Right ventricle myocardium superior (tissue), 1 donor: ENCODE data around the gene DNAJC8. TPM values are rescaled to one million over a fixed set of nuclear protein-coding genes. Genes with fewer than 3 reads are reported as not detected.

Experiments used
- ATAC-seq: fragments of 200-7000 bp; cut with Tn5 transposase; one replicate; pipeline ENCODE4 v1.9.1; 2020; ENCODE audit warnings: mild to moderate bottlenecking; ENCODE audit not compliant: poor library complexity
- DNase-seq: peaks from one replicate; pipeline ENCODE4 v3.0.0-alpha.2; 2020
- intact Hi-C: fragments of 100-400 bp; cut with DNase I; formaldehyde crosslinking; loops from one replicate; pipeline ENCODE4 v1.11.2; 2022
- total RNA-seq: library from RNA; stranded (reverse); fragmentation: NEBNext Ultra II Directional; extraction: Animal tissue kit (Norgen Biotek cat#: 25700); gene quantifications from one replicate; pipeline ENCODE4 v1.2.1, GENCODE V29; 2021
- donor health status: DM: no; HTN: yes; CAD: no; lungs with severe emphysema.

The DNAJC8 gene
- total RNA-seq, 1 donor from 2014 or later: 54.9 TPM

- intact Hi-C loops: no loop called here
These were observed 2.8 kb downstream of the DNAJC8 start for GRCh38 chr1:28229996-28230395.

GRCh38 chr1:28229089-28229488, 3.7 kb downstream of the DNAJC8 start:
- ATAC-seq: no peak
- DNase-seq: no peak
- intact Hi-C loops: no loop called here

More at GRCh38 chr1:28229996-28230395, 2.8 kb downstream of the DNAJC8 start:
- no peak for DNase-seq
- ATAC-seq: no peak

DNA sequence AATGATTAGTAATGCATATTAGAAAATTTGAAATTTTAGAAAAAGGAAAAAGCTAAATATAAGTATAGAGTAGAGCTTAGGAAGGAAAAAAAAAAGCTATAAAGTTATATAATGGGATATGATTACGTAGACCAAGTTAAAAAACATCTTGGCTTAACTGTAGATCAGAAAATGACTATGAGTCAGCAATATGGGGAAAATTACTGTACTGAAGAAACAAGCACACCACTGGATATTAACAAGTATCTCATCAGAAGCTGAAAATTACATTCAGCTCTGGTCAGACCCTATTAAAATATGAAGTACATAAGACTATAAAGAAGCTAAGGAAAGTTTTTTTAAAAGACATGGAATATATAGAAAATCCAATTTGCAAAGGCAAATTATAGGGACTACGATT, 19.5 kb downstream of the DNAJC8 start:
- intact Hi-C loops: no loop called here
- DNase-seq (no peak), ATAC-seq (no peak)

DNA sequence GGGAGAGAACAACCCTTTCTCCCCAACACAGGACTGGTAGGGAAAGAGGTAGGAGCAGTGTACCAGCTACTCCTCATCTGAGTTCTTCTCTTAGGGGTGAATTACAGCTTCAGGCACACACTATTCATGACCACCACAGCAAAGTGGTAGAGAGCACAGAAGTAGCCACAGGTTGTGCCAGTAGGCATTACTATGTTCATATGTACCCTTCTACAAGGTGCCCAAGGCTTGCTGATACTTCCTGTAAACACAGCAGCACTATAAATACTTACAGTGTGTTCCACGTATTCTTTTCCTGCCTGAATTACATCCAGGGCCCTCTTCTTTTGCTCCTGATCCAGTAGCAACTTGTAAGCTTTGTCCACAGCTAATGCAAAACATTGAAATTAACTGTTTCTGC, 23.1 kb downstream of the DNAJC8 start:
- intact Hi-C loops: loop anchor here (2.0 kb wide), 1 partner anchor 119 kb away; no protein-coding TSS in a partner anchor
- ATAC-seq (no peak), DNase-seq (no peak)

- peak; percentile 49 for DNase-seq
- intact Hi-C loops: no loop called here
- peak; percentile 83 for ATAC-seq
These were observed 23.9 kb downstream of the DNAJC8 start for GRCh38 chr1:28208818-28209441.

DNA sequence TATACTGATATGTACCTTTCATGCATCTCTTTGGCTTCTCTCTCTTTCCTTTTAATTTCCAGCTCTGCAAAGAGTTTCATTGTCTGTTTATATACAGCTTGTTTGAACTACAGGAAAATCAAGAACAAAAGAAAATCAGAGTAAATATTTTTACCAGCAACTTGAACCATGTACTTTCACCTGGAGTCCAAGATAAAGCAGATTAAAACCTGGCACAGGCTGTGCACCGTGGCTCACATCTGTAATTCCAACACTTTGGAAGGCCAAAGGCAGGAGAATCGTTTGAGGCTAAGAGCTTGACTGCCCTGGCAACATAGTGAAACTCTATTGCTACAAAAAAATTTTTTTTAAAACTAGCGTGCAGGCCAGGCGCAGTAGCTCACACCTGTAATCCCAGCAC, 27.6 kb downstream of the DNAJC8 start:
- DNase-seq: no peak
- intact Hi-C loops: no loop called here
- ATAC-seq: no peak

DNA sequence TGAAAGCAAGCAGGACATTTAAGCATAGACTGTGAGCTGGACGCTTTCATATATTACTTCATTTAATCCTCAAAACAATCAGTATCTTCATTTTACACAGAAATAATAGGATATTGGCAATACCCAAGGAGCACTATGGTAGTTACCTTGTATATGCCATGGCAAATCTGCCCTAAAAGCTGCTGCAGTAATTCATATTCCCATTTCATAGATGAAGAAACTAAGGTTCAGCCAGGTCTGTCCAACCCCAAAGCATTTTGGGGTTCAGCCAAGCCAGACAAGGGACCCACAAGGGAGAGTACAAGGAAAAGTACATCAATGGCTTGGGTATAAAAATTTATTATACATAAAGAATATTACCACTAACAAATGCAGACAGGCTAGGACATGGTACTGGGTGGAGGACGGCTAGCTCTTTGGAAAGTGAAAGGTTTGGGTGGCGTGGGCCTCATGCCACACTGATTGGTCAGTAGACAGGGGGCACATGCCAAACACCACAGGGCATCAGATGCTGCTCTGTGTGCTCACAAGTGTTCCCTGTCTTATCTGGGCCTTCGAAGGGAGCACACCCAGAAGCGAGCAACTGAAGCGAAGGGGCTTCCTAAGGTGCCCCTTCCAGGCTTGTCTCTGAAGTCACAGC, 32.5 kb downstream of the DNAJC8 start:
- intact Hi-C loops: no loop called here

GRCh38 chr1:28199328-28200233, 33.2 kb downstream of the DNAJC8 start:
- DNase-seq: no peak
- intact Hi-C loops: no loop called here
- no peak for ATAC-seq

More for the DNA sequence above, 32.5 kb downstream of the DNAJC8 start:
- no peak for ATAC-seq
- DNase-seq: no peak

GRCh38 chr1:28197682-28198415, 35.0 kb downstream of the DNAJC8 start:
- intact Hi-C loops: no loop called here
- no peak for ATAC-seq

GRCh38 chr1:28196330-28196729, 36.5 kb downstream of the DNAJC8 start:
- no peak for DNase-seq
- intact Hi-C loops: no loop called here
- no peak for ATAC-seq

More at GRCh38 chr1:28197682-28198415, 35.0 kb downstream of the DNAJC8 start:
- DNase-seq: no peak

DNA sequence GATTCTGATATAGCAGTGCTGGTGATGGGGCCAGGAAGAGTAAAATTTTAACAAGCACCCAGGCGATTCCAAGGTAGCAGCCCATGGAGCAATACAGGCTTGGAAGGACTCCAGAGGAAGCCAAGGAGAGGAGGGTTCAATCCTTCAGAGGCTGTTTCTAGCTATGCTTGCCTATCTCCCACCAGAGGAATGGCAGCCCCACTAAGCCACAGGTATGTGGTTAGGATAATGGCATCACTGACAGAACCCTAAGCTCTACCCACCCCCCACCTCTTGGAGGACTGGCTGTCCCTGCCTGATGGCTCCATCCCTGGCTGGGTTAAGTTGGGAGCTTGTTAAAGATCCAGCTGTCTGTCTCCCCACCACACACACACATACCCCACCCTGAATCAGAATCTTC, 37.0 kb downstream of the DNAJC8 start:
- ATAC-seq (no peak), DNase-seq (no peak)
- intact Hi-C loops: no loop called here

- intact Hi-C loops: no loop called here
- DNase-seq (no peak), ATAC-seq (no peak)
These were observed 38.3 kb downstream of the DNAJC8 start for GRCh38 chr1:28194326-28195035.

DNA sequence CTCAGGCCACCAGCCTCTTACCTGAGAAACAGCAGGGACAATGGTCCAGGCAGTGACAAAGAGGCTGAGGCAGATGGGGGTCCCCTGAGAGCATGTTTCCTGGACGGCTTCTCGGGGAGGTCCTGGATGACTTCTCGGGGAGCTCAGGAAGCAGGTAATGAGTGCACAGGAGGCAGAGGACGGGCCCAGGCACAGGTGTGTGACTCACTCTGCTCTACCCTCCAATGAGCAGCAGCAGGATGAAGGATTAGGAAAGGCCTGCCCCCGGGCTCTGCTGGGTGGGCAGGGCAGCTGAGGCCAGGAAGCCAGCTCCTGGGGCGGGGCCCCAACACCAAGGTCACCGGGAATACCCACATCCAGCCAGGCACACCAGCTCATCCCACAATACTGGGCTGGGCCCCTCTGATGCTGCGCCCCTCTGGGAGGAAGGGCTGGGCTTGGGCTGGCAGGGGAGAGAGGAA, 39.1 kb downstream of the DNAJC8 start:
- intact Hi-C loops: no loop called here
- ATAC-seq (no peak), DNase-seq (no peak)

- intact Hi-C loops: no loop called here
- DNase-seq (no peak), ATAC-seq (no peak)
These were observed 41.7 kb downstream of the DNAJC8 start for GRCh38 chr1:28190996-28191645.

DNA sequence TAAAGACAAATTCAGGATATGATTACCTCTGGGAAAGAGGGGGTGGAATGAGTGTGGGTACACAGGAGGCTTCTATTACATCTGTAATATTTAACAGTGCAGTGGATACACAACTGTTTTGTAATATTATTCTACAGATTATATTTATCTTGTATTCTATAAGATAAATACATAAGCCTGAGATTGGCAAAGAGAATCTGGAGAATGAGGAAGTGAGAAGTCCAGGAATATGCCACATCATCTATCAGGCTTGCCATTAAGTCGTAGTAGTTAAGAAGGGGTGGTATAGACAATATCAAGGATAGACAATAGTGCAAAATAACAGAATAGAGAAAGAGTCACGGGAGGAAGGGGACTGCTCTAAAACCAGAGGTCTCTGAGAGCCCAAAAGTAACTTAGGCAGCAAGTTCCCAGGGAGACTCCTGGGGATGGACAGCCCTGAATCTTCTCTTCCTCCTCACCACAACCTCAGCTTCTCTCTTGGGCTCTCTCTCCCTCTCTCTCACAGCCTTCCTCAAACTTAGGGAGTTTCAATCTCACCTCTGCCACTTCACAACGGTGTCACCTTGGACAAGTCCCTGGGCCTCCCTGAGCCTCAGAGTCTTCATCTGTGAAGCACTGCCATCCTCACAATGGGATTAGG, 42.4 kb downstream of the DNAJC8 start:
- ATAC-seq: no peak

DNA sequence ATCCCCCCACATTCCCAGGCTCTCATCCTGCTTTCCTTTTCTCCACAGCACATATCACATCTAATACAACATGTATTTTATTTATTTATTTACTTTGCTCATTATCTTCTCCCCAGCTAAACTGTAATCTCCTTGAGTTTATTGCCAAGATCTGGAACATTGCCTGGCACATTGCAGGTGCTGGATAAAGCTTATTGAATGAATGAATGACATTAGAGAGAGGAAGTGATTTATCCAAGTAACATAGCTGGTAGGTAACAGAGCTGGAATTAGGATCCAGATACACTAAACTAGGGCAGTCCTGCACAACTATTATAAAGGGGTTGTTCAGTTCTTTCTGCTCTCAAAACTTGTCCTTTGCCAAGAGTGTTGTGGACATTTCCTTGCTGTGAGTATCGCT, 47.8 kb downstream of the DNAJC8 start:
- DNase-seq: no peak
- intact Hi-C loops: no loop called here
- ATAC-seq: no peak

More for the DNA sequence above, 42.4 kb downstream of the DNAJC8 start:
- no peak for DNase-seq
- intact Hi-C loops: no loop called here
